Nephron progenitor cell (in vitro differentiated cells): ENCODE measurements around the gene NXPH4.

Experiments
- DNase-seq: peaks from one replicate; pipeline ENCODE4 v3.0.0; 2021
- H3K27ac Mint-ChIP-seq: 2 replicates; pipeline ENCODE4 v1.8.0; 2021; ENCODE audit warnings: mild to moderate bottlenecking, moderate library complexity, mixed read lengths
- H3K27me3 Mint-ChIP-seq: 2 replicates; pipeline ENCODE4 v1.8.0; 2021; ENCODE audit warnings: mild to moderate bottlenecking, low read depth, mixed read lengths; ENCODE audit not compliant: poor library complexity
- H3K36me3 Mint-ChIP-seq: 2 replicates; pipeline ENCODE4 v1.8.0; 2021; ENCODE audit warnings: low read depth, mixed read lengths
- H3K4me1 Mint-ChIP-seq: 2 replicates; pipeline ENCODE4 v1.8.0; 2021; ENCODE audit warnings: mixed read lengths
- H3K4me3 Mint-ChIP-seq: 2 replicates; pipeline ENCODE4 v1.8.0; 2021; ENCODE audit warnings: mild to moderate bottlenecking, moderate library complexity, mixed read lengths
- H3K9me3 Mint-ChIP-seq: 2 replicates; pipeline ENCODE4 v1.8.0; 2021; ENCODE audit warnings: mild to moderate bottlenecking, moderate library complexity, mixed read lengths
- TF ChIP-seq, protein P1 (sequence below): fragments of 200-600 bp; sonication (generic); IDR thresholded peaks from 2 replicates; pipeline ENCODE4 v1.5.0; 2021; ENCODE audit warnings: antibody characterized with exemption

The NXPH4 gene

GRCh38 chr12:57191410-57191809 lies 25.2 kb upstream of the NXPH4 start:
- TF ChIP-seq, protein P1, sequence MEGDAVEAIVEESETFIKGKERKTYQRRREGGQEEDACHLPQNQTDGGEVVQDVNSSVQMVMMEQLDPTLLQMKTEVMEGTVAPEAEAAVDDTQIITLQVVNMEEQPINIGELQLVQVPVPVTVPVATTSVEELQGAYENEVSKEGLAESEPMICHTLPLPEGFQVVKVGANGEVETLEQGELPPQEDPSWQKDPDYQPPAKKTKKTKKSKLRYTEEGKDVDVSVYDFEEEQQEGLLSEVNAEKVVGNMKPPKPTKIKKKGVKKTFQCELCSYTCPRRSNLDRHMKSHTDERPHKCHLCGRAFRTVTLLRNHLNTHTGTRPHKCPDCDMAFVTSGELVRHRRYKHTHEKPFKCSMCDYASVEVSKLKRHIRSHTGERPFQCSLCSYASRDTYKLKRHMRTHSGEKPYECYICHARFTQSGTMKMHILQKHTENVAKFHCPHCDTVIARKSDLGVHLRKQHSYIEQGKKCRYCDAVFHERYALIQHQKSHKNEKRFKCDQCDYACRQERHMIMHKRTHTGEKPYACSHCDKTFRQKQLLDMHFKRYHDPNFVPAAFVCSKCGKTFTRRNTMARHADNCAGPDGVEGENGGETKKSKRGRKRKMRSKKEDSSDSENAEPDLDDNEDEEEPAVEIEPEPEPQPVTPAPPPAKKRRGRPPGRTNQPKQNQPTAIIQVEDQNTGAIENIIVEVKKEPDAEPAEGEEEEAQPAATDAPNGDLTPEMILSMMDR, result no peak
- H3K36me3 Mint-ChIP-seq, result peaks cover 46% of the 10 kb centered on the region
- no peak for DNase-seq
- no peaks in the 10 kb centered on the region for H3K4me1 Mint-ChIP-seq
- H3K27me3 Mint-ChIP-seq, result no peaks in the 10 kb centered on the region
- H3K9me3 Mint-ChIP-seq, result no peaks in the 10 kb centered on the region
- H3K4me3 Mint-ChIP-seq, result no peak overlapping the region
- no peak overlapping the region for H3K27ac Mint-ChIP-seq

- Mint-ChIP-seq H3K9me3 (no peaks in the 10 kb centered on the region), H3K36me3 (peaks cover 48% of the 10 kb centered on the region), H3K27ac (no peak overlapping the region), H3K4me3 (no peak overlapping the region), H3K4me1 (no peaks in the 10 kb centered on the region), H3K27me3 (no peaks in the 10 kb centered on the region)
- DNase-seq, result no peak
- TF ChIP-seq, protein P1, result no peak
Measured at GRCh38 chr12:57192920-57193319, 23.7 kb upstream of the NXPH4 start.

DNA sequence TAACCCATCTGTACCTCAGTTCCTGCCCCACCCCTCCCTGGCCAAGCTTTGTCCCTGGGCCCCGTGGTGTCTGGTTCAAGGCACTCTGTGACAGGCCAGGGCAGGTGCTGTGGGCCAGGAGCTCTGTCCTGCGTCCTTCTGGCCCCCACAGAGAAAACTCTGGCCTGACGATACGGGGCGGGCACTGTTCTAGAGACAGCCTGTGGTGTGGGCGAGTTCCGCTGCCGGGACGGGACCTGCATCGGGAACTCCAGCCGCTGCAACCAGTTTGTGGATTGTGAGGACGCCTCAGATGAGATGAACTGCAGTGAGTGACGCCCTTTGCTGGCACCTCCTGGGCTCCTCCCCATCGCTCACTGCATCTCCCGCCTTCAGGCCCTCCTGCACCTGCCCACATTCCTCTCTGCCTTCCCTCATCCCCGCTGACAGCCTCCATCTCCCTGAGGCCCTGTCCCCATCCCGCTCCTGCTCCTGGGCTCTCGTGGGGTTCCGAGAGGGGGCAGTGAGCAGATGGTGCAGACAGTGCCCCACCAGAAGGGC lies 22.8 kb upstream of the NXPH4 start:
- H3K27ac Mint-ChIP-seq, result no peak overlapping the region
- no peak for DNase-seq
- no peaks in the 10 kb centered on the region for H3K27me3 Mint-ChIP-seq
- H3K36me3 Mint-ChIP-seq, result peaks cover 54% of the 10 kb centered on the region
- no peak overlapping the region for H3K4me3 Mint-ChIP-seq
- no peaks in the 10 kb centered on the region for H3K4me1 Mint-ChIP-seq
- H3K9me3 Mint-ChIP-seq, result no peaks in the 10 kb centered on the region
- TF ChIP-seq, protein P1, result no peak

DNA sequence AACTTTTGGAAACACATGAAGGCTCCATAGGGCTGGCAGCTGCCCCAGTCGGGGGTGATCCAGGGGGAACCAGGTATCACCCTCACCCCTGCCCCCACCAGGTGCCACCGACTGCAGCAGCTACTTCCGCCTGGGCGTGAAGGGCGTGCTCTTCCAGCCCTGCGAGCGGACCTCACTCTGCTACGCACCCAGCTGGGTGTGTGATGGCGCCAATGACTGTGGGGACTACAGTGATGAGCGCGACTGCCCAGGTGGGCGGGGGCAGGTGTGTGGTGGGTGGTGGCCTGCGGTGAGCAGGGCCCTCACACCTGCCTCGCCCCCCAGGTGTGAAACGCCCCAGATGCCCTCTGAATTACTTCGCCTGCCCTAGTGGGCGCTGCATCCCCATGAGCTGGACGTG lies 22.3 kb upstream of the NXPH4 start:
- Mint-ChIP-seq H3K4me3 (no peak overlapping the region), H3K27me3 (no peaks in the 10 kb centered on the region), H3K36me3 (peaks cover 53% of the 10 kb centered on the region), H3K27ac (no peak overlapping the region), H3K4me1 (no peaks in the 10 kb centered on the region), H3K9me3 (no peaks in the 10 kb centered on the region)
- TF ChIP-seq, protein P1, result no peak
- DNase-seq, result no peak

DNA sequence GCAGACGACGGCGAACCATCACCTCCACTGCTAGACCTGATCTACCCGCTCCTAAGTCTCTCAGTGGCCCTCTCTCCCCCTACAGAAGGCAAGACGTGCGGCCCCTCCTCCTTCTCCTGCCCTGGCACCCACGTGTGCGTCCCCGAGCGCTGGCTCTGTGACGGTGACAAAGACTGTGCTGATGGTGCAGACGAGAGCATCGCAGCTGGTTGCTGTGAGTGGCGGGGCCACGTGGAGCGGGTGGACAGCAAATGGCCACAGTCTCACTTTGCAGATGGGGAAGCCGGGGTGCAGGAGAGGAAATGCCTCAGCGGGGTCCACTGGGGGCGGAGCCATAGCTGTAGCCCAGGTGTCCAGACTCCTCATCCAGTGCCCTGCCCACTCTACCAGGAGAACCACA lies 21.4 kb upstream of the NXPH4 start:
- Mint-ChIP-seq H3K27ac (no peak overlapping the region), H3K4me3 (no peak overlapping the region), H3K9me3 (no peaks in the 10 kb centered on the region), H3K36me3 (peaks cover 56% of the 10 kb centered on the region), H3K27me3 (no peaks in the 10 kb centered on the region), H3K4me1 (no peaks in the 10 kb centered on the region)
- no peak for DNase-seq
- TF ChIP-seq, protein P1, result no peak

GRCh38 chr12:57195611-57196371 lies 20.8 kb upstream of the NXPH4 start:
- Mint-ChIP-seq H3K4me3 (no peak overlapping the region), H3K36me3 (peaks cover 57% of the 10 kb centered on the region), H3K27ac (no peak overlapping the region), H3K27me3 (no peaks in the 10 kb centered on the region), H3K4me1 (no peaks in the 10 kb centered on the region), H3K9me3 (no peaks in the 10 kb centered on the region)
- DNase-seq, result no peak
- TF ChIP-seq, protein P1, result no peak
